K562 (cell line): Measurements from ENCODE around the gene ABAT. TPM values are rescaled to one million over a fixed set of nuclear protein-coding genes. Genes with fewer than 3 reads are reported as not detected.
A peak's percentile ranks its signal among the peaks of the same experiment; 100 is the strongest.

Experiments
- ATAC-seq: fragments of 200-7000 bp; cut with Tn5 transposase; 3 replicates; pipeline ENCODE4 v1.9.1; 2020; ENCODE audit warnings: moderate library complexity
- BruUV-seq: library from RNA; stranded (reverse); fragments of 400-500 nt; replicated peaks from 2 replicates; lab custom pipeline; 2021; lab: Mats Ljungman, UMichigan
- CTCF ChIA-PET: fragments of 300-600 bp; formaldehyde crosslinking; extraction: SDS; loops from one replicate; lab custom pipeline; 2021; ENCODE audit warnings: low intra/inter-chr PET ratio; lab: Yijun Ruan, JAX
- POLR2A ChIA-PET: fragments of 300-600, 350-650 bp; sonication (Branson Sonifier 250); formaldehyde crosslinking; extraction: SDS; loops from one replicate; lab custom pipeline; 2021; ENCODE audit warnings: antibody characterized with exemption, inconsistent platforms; lab: Yijun Ruan, JAX
- DNase-seq, 4 experiments: peaks; one replicate each; pipeline versions ENCODE4 v3.0.0 to v3.0.0-alpha.2; 2011 to 2018; ENCODE audit warnings: low spot score in 3 of 4, mixed read lengths in 3 of 4; ENCODE audit errors: extremely low read depth in 1 of 4
- FAIRE-seq: peaks from 2 replicates; lab custom pipeline; 2011; peaks lifted over from hg19 to GRCh38; lab: Jason Lieb, UNC
- H2AFZ ChIP-seq: 2 replicates; pipeline ENCODE4 v1.6.0; 2011; ENCODE audit warnings: low read depth, low read length, control low read depth, inconsistent platforms
- H3K27ac ChIP-seq: fragments of 200-600 bp; 3 replicates; pipeline ENCODE4 v1.8.0; 2011; ENCODE audit warnings: low read depth, mild to moderate bottlenecking, control low read depth, inconsistent platforms, low read length, moderate library complexity, mixed read lengths; ENCODE audit errors: extremely low read depth
- H3K27me3 ChIP-seq, 2 experiments: fragments of 300-600 bp in 1 of 2; 2 replicates in 1 of 2; 3 replicates in 1 of 2; pipeline versions ENCODE4 v1.6.0 to v1.8.0; 2011; ENCODE audit warnings: inconsistent platforms in 2 of 2, low read length in 2 of 2, mild to moderate bottlenecking in 1 of 2, mixed read lengths in 1 of 2, moderate library complexity in 1 of 2; ENCODE audit not compliant: control insufficient read depth in 2 of 2, insufficient read depth in 2 of 2
- H3K36me3 ChIP-seq: fragments of 300-600 bp; 3 replicates; pipeline ENCODE4 v1.8.0; 2011; ENCODE audit warnings: mild to moderate bottlenecking, low read length, inconsistent platforms; ENCODE audit not compliant: control insufficient read depth, insufficient read depth
- H3K4me1 ChIP-seq, 2 experiments: fragments of 200-600 bp in 1 of 2; replicated peaks in 1 of 2; 2 replicates in 1 of 2; 3 replicates in 1 of 2; pipeline versions ENCODE4 v1.5.1 to v1.8.0; 2011; ENCODE audit warnings: inconsistent platforms in 2 of 2, low read length in 2 of 2, mild to moderate bottlenecking in 1 of 2, mixed read lengths in 1 of 2, moderate library complexity in 1 of 2; ENCODE audit not compliant: control insufficient read depth in 2 of 2, insufficient read depth in 2 of 2
- H3K4me2 ChIP-seq: 2 replicates; pipeline ENCODE4 v1.6.1; 2011; ENCODE audit warnings: low read length, control low read depth, inconsistent platforms, mixed read lengths; ENCODE audit not compliant: insufficient read depth
- H3K4me3 ChIP-seq: fragments of 200-600 bp; sonication (generic), shearing (Covaris generic); 2 replicates; pipeline ENCODE4 v1.5.1; 2016; ENCODE audit warnings: control low read depth, inconsistent platforms
- H3K79me2 ChIP-seq: fragments of 200-600 bp; 3 replicates; pipeline ENCODE4 v1.8.0; 2011; ENCODE audit warnings: low read length, inconsistent platforms; ENCODE audit not compliant: control insufficient read depth, insufficient read depth
- H3K9ac ChIP-seq, 2 experiments: 2 replicates each; pipeline versions ENCODE4 v1.6.0 to v1.6.1; 2011; ENCODE audit warnings: low read depth in 2 of 2, low read length in 2 of 2, control low read depth in 1 of 2, inconsistent platforms in 1 of 2, mild to moderate bottlenecking in 1 of 2, mixed read lengths in 1 of 2; ENCODE audit not compliant: insufficient read depth in 1 of 2
- H3K9me1 ChIP-seq: one replicate; pipeline ENCODE4 v1.6.0; 2011; ENCODE audit warnings: inconsistent platforms, mild to moderate bottlenecking, low read length, moderate library complexity; ENCODE audit not compliant: control insufficient read depth, insufficient read depth
- H3K9me3 ChIP-seq: replicated peaks from 2 replicates; pipeline ENCODE4 v1.5.1; 2011; ENCODE audit warnings: low read depth, low read length, inconsistent platforms; ENCODE audit not compliant: control insufficient read depth, insufficient read depth
- H4K20me1 ChIP-seq: replicated peaks from 2 replicates; pipeline ENCODE4 v1.6.1; 2011; ENCODE audit warnings: low read length, inconsistent platforms, mixed read lengths; ENCODE audit not compliant: control insufficient read depth, insufficient read depth
- ATF6 ChIP-seq: sonication (generic); formaldehyde crosslinking; IDR thresholded peaks from 2 replicates; pipeline ENCODE4 v1.4.0; 2020; ENCODE audit warnings: mild to moderate bottlenecking, missing genetic modification reagents
- CREBBP ChIP-seq: IDR thresholded peaks from one replicate; pipeline ENCODE4 v1.6.1; 2012; ENCODE audit warnings: low read depth, mild to moderate bottlenecking, control low read depth, inconsistent platforms, low read length
- HMGXB4 ChIP-seq: sonication (generic); formaldehyde crosslinking; IDR thresholded peaks from 2 replicates; pipeline ENCODE4 v1.8.1; 2023; ENCODE audit warnings: mild to moderate bottlenecking, missing genetic modification reagents
- PHB2 ChIP-seq: fragments of 450-650 bp; IDR thresholded peaks from 2 replicates; pipeline ENCODE4 v1.6.1; 2017; ENCODE audit warnings: low read depth
- ZBTB49 ChIP-seq: sonication (generic); formaldehyde crosslinking; IDR thresholded peaks from 2 replicates; pipeline ENCODE4 v1.8.0; 2022; ENCODE audit warnings: missing genetic modification reagents, mild to moderate bottlenecking, borderline replicate concordance
- WGBS: fragments of 100-300 bp; shearing (Covaris generic); methylation state at CpG from one replicate; pipeline ENCODE4 v1.1.6; 2016; ENCODE audit warnings: low coverage, mixed read lengths; ENCODE audit not compliant: insufficient coverage; ENCODE audit errors: missing lambda C conversion rate; 5-methylcytosine and 5-hydroxymethylcytosine counted together
- in situ Hi-C: fragments of 300-500 bp; cut with MboI; formaldehyde crosslinking; loops from 4 replicates; pipeline ENCODE4 v1.15.0; 2018; ENCODE audit warnings: inconsistent platforms, mixed read lengths
- intact Hi-C: fragments of 100-400 bp; cut with micrococcal nuclease; formaldehyde crosslinking; loops from 2 replicates; pipeline ENCODE4 v1.14.2; 2022
- polyA plus RNA-seq, 8 experiments: library from polyadenylated mRNA; depleted of rRNA in 4 of 8; stranded (reverse) in 5 of 8; unstranded in 3 of 8; fragments of >200 nt; fragmentation: Nextera tagmentation in 2 of 8; fragmentation: Illumina TruSeq in 1 of 8; extraction: Ambion mirVana in 2 of 8; extraction: Trizol in 1 of 8; gene quantifications; 2 replicates each; pipeline versions ENCODE4 v1.2.1 to v1.2.3, GENCODE V29; 2011 to 2014; ENCODE audit warnings: inconsistent platforms in 1 of 8, missing spikeins in 1 of 8
- total RNA-seq, 7 experiments: library from RNA; depleted of rRNA in 6 of 7; stranded (reverse); fragments of >200 nt in 6 of 7; fragmentation: Illumina TruSeq in 2 of 7; extraction: Trizol in 2 of 7; gene quantifications; 2 replicates each; pipeline versions ENCODE4 v1.2.1 to v1.2.3, GENCODE V29; 2011 to 2021; ENCODE audit warnings: low replicate concordance in 1 of 7

Gene ABAT
- total and polyA plus RNA-seq, 9 of the 15 experiments (the other 6 are each of a cell fraction or from before 2014, with no cell fraction given): 0.01 to 0.49 (median 0.10) TPM

GRCh38 chr16:8796469-8797363 is 122.3 kb downstream of the ABAT start (continued):
- TF ChIP-seq HMGXB4: 0 out of 2 replicates have a peak, but pooled peaks have one; percentile 4

GRCh38 chr16:8797364-8798173 is 123.2 kb downstream of the ABAT start, which contains the start of the genes PMM2 and TMEM186:
Gene PMM2, plus strand, starts transcription at chr16:8797839. Its CDS starts 44 bp downstream, at chr16:8797883.
Gene TMEM186, minus strand, starts transcription at chr16:8797639. Its CDS starts 25 bp downstream, at chr16:8797614.
- Histone ChIP-seq H3K4me2 (peak within 1 kb of the TSS; percentile 97), H3K27ac (peak within 1 kb of the TSS; percentile 88), H3K27me3 (no peaks in the 10 kb centered on the region), H3K9ac (peak within 1 kb of the TSS; percentile 92 to 97), H3K4me1 (peaks cover 12 to 13% of the 10 kb centered on the region in 2 experiments; a peak in 4 of 5 replicates), H3K9me3 (no peaks in the 10 kb centered on the region), H3K36me3 (peaks cover 59% of the 10 kb centered on the region), H3K4me3 (peak within 1 kb of the TSS; percentile 69), H4K20me1 (0 out of 2 replicates have a peak, but pooled peaks cover 5% of the 10 kb centered on the region), H3K79me2 (peaks cover 65% of the 10 kb centered on the region), H3K9me1 (no peaks in the 10 kb centered on the region), H2AFZ (peak within 1 kb of the TSS; percentile 75)
- FAIRE-seq: peak; percentile 99
- in situ Hi-C loops: no loop called here
- BruUV-seq: no TSS peak
- ATAC-seq: peak; percentile 99
- under 1% methylated on average over 50 of the region's 61 CpGs for WGBS
- POLR2A ChIA-PET: interaction anchor here (0.7 to 2.0 kb wide), 8 partner anchors 10 to 294 kb away, joined by 3 to 6 read pairs (median 4); partner anchors contain the start of gene HAPSTR1
- intact Hi-C loops: loop anchor here (5.0 kb wide), 2 partner anchors 85 to 140 kb away; partner anchors contain the start of gene LITAFD
- CTCF ChIA-PET: no interaction called here
- peak; percentile 95 to 98 (median 96) for DNase-seq
- TF ChIP-seq CREBBP: no peak
- TF ChIP-seq ATF6 (CRISPR knock-in tag): no peak
- TF ChIP-seq ZBTB49: no peak; the same call in 1 of the 2 replicates
- TF ChIP-seq PHB2: no peak
